Subcutaneous adipose tissue (tissue), 4 donors: ENCODE results near the gene CTRB2. TPM values are rescaled to one million over a fixed set of nuclear protein-coding genes. Genes with fewer than 3 reads are reported as not detected.

Experiments
- total RNA-seq, 4 donors: library from RNA; depleted of rRNA; stranded (reverse); fragments of >200 nt; gene quantifications; one replicate each; pipeline ENCODE4 v1.1.0, GENCODE V29; 2016
- TF ChIP-seq, protein P1 (sequence below): fragments of 450-650 bp; IDR thresholded peaks from one replicate; pipeline ENCODE4 v1.5.1; 2016; ENCODE audit warnings: low read depth, mild to moderate bottlenecking, control low read depth, antibody characterized with exemption, moderate library complexity

The CTRB2 gene
- total RNA-seq, 4 donors from 2014 or later, result not detected

DNA sequence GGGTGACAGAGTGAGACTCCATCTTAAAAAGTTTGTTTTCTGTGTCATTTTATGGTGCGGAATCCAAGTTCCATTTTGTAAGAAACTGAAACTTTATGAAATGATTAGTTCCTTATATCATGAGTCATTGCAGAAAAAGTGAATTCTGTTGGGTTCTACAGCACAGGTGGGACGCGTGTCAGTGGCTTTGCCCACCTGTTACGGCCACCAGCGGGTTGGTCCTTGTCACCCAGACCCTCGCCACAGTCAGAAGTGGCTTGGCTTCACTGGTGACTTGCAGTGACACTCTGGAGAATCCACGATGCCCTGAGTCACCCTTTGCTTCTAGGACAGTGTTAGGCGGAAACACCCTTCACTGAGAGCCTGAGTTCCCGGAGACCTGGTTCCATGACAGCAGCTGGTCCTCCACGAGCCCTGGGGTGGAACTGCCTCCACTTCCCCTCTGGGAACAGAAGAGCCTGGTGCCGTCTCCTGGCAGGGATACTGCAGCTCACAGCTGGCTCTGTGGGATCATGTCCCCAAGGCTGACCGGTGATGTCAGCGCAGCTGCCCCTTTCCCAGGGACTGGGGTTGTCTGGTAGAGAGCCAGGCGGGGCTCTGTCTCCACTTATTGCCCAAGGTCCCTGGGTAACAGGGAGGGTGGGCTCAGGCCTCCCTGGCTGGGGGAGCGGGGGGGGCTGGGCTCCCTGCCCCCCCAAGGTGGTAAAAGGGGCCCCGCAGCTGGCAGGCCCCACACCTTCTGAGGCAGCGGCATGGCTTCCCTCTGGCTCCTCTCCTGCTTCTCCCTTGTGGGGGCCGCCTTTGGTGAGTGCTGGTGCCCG is 11.5 kb upstream of the CTRB2 start, which contains the start of gene CTRB1:
TSS of gene CTRB1 (plus strand) at position 733 of the 821 bp plus-strand sequence. CDS start at position 753, 20 bp downstream.
- TF ChIP-seq, protein P1, sequence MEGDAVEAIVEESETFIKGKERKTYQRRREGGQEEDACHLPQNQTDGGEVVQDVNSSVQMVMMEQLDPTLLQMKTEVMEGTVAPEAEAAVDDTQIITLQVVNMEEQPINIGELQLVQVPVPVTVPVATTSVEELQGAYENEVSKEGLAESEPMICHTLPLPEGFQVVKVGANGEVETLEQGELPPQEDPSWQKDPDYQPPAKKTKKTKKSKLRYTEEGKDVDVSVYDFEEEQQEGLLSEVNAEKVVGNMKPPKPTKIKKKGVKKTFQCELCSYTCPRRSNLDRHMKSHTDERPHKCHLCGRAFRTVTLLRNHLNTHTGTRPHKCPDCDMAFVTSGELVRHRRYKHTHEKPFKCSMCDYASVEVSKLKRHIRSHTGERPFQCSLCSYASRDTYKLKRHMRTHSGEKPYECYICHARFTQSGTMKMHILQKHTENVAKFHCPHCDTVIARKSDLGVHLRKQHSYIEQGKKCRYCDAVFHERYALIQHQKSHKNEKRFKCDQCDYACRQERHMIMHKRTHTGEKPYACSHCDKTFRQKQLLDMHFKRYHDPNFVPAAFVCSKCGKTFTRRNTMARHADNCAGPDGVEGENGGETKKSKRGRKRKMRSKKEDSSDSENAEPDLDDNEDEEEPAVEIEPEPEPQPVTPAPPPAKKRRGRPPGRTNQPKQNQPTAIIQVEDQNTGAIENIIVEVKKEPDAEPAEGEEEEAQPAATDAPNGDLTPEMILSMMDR, result no peak

DNA sequence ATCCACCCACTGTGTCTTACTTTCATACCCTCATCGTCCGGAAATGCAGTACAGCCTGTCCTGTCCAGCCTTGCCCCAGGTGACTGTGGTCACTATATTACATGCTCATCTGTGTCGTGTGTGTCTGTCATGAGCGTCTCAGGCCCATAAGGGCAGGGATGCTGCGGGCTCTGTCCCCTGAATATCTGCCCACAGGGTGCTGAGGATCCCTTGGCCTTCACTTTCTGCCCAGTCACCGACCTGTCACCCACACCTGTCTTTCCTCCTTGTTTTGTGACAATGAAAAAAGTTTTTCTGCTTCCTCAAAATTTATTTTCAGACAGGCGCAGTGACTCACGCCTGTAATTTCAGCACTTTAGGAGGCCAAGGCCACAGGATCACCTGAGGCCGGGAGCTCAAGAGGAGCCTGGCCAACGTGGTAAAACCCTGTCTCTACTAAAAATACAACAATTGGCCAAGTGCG is 10.5 kb upstream of the CTRB2 start:
- TF ChIP-seq, protein P1, result no peak

DNA sequence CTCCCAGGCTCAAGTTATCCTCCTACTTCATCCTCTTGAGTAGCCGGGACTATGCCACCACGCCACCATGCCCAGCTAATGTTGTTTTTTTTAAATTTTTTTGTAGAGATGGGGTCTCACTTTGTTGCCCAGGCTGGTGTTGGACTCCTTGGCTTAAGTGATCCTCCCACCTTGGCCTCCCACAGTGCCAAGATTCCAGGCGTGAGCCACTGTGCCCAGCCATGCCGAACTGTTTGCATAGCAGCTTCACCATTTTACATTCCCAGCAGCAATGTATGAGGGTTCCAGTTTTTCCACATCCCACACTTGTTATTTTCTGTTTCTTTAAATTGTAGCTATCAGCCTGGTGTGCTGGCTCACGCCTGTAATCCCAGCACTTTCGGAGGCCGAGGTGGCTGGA is 9.6 kb upstream of the CTRB2 start:
- TF ChIP-seq, protein P1, result no peak

DNA sequence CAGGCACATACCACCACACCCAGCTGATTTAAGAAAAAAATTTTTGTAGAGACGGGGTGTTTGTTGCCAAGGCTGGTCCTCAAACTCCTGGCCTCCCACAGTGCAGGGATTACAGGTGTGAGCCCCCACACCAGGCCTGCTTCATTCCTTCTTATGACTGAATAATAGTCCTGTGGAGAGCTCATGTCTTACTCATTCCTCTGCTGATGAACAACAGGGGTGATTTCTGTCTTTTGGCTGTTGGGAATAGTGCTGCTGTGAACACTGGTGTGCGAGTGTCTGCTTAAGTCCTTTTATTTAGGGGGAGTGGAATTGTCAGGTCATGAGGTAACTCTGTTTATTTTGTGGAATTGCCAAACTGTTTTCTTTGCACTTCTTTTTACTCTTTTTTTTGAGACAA is 9.2 kb upstream of the CTRB2 start:
- TF ChIP-seq, protein P1, result no peak

DNA sequence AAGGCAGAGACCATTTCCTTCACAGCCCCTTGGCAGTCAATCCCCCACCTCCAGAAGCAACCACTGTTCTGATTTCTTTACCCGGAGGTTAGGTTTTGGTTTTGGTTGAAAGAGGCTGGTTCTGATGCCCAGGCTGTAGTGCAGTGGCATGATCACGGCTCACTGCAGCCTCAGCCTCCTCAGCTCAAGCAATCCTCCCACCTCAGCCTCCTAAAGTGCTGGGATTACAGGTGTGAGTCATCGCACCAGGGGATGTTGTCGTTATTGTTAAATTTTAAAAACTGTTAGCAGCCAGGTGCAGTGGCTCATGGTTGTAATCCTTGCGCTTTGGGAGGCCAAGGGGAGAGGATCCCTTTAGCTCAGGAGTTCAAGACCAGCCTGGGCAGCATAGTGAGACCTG is 3.0 kb upstream of the CTRB2 start:
- TF ChIP-seq, protein P1, result no peak

- TF ChIP-seq, protein P1, result no peak
Observed at GRCh38 chr16:75208861-75209505, 2.0 kb upstream of the CTRB2 start.

DNA sequence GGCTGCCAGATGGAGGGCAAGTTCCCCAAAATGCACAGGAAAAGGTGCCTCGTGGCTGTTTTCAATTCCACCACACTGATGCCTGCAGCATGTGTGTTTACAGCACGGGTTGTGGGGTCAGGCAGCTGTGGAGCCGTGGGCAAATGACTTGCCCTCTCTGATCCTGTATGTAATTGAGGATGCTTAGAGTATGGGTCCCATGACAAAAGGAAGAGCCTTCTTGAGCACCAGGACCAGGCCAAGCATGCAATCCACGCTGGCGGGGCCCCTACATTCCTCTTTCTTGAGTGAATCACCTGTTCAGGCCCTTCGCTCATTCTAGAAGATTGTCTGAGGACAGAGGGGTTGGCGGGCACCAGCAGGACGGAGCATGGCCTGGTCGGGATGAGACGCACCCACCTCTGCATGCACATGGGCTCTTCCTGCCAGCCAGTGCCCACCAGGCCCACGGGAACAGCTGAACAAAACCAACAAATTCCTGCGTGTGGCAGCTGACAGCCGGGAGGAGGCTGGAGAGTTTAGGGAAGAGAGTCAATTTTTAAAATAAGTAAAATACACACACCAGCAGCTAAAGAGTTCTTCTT is 1.4 kb upstream of the CTRB2 start:
- TF ChIP-seq, protein P1, result no peak
